Mesenteric fat pad (tissue), 1 donor: Measurements from ENCODE around the gene SLC39A11. TPM values are rescaled to one million over a fixed set of nuclear protein-coding genes. Genes with fewer than 3 reads are reported as not detected.
"Not testable (repeated sequence)": the region's sequence is repeated elsewhere in the genome, so short reads cannot be mapped to it uniquely, and the experiment has no call there.

ENCODE experiments used
- DNase-seq: peaks from one replicate; pipeline ENCODE4 v3.0.0-alpha.2; 2020; ENCODE audit warnings: low spot score
- total RNA-seq: library from RNA; stranded (reverse); fragmentation: NEBNext Ultra II Directional; extraction: Animal tissue kit (Norgen Biotek cat#: 25700); gene quantifications from one replicate; pipeline ENCODE4 v1.2.1, GENCODE V29; 2021
- donor health status: DM: yes; HTN: yes; CAD: no.

SLC39A11 gene
- total RNA-seq, 1 donor from 2014 or later, result 36.2 TPM

DNA sequence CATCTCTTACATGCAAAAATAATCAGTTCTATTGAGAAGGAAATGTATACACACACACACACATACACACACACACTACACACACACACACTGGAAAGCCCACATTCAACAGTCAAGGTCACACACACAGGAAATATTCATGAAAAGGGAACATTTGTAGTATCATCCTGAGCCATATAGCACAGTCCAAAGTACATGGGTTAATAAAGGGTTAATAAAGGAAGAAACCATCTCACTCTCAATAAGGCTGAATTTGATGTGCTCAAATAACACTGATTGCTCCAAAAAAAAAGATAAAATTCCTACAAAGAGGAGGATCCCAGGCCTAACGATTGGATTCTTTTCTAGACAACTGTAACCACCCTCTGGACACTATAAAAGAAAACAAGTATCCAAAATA is 164.7 kb downstream of the SLC39A11 start:
- no peak for DNase-seq

DNA sequence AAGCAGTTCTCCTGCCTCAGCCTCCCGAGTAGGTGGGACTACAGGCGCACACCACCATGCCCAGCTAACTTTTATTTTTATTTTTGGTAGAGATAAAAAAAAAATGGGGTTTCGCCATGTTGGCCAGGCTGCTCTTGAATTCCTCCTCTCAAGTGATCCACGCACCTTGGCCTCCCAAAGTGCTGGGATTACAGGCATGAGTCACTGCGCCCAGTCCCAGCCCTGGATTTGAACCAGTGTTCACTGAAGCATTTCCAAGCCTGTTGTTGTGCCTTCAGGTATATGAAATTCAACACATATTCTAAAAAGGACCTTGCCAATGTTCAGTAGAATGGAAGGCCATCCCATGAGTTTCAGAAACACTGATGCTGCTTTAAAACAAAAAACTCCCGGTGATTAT is 165.3 kb downstream of the SLC39A11 start:
- no peak for DNase-seq

DNA sequence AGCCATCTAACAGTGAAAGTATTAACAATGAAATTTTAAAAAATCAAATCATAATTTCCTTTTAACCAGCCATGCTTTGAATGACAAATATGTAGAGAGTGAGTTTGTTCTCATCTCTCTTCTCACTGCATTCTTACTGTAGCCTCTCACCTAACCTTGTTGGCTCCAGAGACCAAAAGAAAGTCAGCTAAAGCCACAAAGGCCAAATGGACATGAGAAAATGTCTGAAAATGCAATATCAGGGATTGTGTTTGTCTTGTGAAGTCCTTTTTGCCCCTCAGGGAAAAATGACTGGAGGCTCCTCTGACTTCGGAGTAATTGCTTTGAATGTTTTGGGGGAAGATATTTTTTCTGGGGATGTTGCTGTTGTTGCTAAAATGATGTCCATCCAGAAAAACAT is 166.3 kb downstream of the SLC39A11 start:
- no peak for DNase-seq

DNA sequence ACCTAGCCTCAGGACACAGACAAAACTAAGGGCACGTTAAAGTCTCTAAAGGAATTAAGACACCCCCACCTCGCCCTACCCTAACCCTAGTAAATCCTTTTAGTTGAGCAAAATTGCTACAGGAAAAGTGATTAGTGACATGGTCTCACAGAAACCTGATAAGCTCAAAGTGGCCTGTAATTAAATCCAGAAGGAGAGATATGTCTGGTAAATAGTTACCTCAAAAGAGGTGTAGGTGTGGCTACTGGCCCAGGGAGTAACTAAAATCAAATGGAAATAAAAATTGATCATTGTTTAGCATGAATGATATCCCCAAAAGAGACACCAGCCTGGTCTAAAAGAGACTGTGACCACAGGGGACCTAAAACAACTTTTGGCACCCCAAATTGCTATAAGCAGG is 168.3 kb downstream of the SLC39A11 start:
- DNase-seq, result no peak

DNA sequence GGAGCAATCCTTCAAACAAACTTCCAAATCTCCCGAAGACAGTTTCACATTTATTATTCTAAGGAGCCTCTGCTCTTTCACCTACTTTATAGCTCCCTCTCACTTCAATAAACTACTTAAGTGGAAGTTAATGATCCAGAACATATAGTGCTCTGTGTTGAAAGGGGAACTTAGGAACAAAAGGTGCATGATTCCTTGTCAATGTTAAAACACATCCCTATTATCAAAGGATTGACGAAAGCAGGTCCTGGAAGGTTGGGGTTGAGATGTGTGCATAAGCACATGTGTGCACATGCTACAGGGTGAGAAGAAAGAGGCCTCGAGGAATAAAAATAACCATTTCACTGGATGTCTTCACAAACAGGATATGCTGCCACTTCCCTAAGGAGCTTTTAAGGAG is 170.3 kb downstream of the SLC39A11 start:
- no peak for DNase-seq

DNA sequence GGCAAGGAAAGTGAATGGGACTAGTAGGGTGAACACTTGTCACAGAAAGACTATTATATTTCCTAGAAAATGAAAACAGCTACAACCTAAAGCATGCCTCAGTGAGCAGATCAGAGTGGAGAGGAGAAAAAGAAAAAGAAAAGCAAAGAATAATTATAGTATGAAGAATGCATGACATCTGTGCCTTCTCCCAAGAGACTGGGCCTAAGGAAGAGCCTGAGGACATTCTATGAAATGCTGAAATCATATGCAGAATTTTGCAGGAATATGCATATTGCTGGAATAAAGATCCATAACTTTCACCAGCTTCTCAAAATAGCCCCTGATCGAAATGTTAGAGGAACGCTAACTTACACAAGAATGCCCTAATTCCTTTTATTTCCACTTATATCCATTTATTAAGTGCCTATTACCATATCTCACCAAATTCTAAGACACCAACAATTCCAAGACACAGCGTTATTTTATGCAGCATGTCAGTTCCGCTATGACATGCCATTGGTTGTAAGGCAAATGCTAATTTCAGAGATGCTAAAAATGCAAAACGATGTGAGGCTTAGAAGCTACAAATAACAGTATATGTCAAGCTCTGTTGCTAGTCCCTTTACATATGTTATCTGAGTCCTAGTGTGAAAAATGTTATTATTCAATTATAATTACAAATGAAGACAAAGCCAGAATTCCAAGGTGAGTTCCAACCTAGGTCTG is 171.0 kb downstream of the SLC39A11 start:
- no peak for DNase-seq

DNA sequence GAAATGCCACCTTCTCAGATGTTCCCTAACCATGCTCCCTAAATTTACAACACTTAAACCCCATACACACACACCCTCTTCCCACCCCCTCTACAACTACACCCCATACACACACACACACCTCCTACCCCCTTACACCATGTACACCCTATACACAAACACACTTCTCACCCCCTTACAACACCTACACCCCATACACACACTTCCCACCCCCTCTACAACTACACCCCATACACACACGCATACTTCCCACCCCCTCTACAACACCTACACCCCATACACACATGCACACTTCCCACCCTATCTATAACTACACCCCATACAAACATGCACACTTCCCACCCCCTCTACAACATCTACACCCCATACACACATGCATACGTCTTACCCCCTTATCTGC is 172.0 kb downstream of the SLC39A11 start:
- no peak for DNase-seq

DNA sequence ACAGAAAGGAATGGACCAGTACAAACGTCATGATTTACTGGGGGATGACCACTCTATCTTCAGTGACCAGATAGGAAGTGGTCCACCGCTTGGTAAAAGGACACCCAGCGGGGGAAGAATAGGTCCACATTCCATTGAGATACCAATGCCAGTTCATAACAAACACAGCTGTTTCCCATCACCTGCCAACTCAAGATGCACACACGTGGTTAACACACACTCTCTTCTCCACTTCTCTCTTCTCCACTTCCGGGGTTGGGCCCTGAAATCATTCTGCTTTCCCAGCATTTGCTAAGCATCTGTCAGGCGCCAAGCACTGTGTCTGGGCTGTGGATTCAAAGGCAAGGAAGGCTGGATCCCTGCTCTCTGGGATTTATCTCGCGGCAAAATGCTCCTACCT is 175.5 kb downstream of the SLC39A11 start:
- DNase-seq, result no peak

DNA sequence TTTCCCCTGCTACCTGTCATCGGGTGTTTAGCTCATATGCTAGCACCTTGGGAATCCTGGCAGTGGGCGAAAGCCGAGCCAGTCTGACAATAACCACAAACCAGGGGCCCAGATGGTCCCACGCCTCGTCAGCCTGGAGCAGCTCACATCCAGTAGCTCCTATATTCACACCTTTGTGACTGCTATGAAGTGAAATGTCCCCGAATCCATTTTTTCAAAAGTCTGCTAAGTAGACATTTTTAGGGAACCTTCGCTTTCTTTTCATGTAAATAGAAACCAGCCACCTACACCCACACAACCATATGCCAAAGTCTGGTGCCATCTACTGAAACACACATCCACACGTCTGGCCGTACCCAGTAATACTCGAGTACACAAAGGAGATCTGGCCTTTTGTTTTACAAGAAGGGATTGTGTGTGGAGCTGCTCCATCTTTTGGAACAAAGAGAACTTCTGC is 176.8 kb downstream of the SLC39A11 start:
- no peak for DNase-seq

DNA sequence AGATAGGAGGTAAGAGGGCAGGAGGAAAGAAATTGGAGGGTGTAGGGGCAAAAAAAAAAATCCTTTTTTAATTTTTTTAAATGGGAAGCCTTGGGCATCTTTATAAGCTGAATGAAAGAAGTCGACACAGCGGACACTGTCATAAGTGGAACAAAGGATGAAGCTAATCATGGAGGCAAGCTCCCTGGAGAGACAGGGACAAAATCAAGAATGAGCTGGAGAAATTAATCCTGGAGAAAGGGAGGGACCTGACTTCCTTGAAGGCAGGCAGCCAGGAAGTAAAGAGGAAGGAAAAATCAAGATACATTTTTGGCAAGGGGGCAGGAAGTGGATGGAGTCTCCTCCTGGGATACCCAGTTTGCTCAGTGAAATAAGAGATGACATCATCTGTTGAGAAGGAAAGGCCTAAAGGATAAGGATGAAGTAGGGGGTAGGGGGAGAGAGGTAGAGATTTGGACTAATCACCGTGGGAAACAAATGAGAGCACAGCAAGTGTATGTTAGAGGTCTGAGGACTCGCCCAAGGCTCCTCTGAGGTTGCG is 179.3 kb downstream of the SLC39A11 start:
- DNase-seq, result no peak

DNA sequence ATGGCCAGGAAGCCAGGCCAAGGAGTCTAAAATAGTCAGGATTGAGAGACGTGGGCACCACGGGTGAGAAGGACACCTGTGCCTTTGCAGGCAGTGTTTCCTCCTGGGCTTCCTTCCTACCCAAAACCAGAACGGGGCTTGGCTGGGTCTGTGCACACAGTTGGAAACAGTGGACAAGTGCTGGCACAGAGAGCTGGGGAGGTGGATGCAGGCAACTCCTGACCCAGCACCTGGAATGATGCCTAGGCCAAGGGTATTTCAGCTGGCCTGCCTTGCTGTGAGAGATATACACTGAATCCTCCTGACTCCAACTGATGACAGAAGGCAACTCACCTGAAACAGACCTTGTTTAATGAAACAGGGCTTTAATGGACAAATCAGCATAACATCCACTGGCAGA is 186.2 kb downstream of the SLC39A11 start:
- DNase-seq, result no peak

DNA sequence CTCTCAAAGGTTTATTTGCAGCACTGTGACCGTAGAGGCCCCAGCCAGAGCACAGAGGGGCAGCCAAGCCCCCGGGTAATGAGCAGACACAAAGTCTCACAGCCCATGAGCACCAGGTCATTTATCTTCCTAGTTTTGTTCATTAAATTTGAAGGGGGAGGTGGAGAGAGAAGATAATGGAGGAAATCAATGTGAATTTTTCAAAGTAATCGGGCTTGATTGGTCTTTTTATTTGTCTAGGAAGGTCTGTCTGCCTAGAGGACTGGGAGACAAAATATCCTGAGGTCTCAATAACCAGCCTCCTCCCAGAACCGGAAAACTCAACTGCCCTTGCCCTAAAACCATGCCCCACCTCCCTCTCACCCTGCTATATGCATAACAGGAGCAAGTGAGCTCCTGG is 189.0 kb downstream of the SLC39A11 start:
- DNase-seq, result no peak

DNA sequence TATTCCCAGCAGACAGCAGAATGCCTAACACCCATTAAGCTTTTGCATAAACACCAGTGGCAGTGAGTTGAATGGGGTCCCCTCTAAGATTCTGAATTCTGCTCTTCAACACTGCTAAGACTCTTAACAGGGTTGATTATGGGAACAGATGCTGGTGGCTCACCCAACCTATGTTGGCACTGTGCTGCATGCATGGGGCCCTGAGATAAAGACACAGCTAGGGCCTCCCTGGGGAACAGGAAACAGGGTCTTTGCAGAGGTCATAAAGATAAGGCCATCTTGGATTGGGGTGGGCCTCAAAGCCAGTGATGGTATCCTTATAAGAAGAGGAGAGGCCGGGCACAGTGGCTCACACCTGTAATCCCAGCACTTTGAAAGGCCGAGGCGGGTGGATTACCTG is 190.8 kb downstream of the SLC39A11 start:
- no peak for DNase-seq

DNA sequence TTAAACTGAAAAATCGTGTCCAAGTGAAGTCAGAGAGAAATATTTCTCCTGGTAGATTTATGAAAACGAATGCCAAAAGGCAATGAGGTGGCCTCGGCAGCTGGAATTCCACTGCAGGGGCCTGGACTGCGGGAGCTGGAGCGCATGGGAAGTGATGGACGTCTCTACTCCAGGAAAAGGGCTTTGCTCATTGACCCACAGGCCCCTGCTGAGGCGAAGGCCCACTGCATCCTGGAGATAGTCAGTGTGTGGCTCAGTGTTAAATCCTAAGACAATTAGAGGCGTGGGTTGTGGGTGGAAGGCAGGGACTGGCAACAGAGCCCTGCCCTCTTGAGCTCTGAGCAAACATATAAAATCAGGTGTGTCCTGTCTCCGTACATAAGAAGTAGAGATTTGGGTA is 191.4 kb downstream of the SLC39A11 start:
- DNase-seq, result no peak

DNA sequence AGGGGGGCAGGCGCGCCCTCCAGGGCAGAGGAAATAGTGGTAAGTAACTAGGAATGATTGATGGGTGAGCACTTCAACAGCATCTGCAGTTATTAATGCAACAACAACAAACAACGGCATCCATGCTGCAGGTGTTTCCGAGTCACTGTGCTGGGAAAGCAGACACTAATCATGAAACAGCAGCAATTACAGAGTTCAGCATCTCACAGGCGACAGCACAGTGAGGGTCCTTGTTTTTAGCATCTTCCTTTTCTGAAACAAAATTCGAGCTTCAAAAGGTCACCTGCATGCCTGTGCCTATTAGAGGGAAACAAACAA is 191.9 kb downstream of the SLC39A11 start:
- no peak for DNase-seq

DNA sequence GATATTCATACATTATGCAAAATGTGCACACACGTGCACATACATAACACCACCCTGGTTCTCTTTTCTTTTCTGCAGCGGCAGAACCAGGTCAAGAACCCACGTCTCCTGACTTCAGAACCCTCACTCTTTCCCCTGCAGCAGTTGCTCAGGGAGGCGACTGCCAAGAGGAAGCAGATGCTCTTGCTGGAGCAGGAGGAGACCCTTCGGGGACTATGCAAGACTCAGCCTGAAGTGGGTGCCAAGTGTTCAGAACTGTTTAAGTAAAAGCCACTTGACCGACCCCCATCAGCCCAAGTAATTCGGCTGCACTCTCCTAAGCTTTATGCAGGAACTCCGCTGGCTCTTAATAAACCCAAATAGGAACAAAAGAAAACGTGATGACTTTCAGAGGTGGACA is 193.8 kb downstream of the SLC39A11 start:
- DNase-seq, result no peak

DNA sequence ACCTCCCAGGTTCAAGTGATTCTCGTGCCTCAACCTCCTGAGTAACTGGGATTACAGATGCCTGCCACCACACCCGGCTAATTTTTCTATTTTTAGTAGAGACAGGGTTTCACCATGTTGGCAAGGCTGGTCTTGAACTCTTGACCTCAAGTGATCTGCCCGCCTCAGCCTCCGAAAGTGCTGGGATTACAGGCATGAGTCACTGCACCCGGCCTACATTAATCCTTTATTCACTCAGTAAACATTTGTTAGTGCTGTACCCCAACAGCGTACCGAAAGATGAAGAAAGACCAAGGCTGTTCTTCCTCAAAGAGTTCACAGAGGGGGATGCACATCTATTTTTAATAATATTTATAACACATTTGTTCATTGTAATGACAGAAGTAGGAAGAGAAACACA is 196.2 kb downstream of the SLC39A11 start:
- DNase-seq, result not testable (repeated sequence)

DNA sequence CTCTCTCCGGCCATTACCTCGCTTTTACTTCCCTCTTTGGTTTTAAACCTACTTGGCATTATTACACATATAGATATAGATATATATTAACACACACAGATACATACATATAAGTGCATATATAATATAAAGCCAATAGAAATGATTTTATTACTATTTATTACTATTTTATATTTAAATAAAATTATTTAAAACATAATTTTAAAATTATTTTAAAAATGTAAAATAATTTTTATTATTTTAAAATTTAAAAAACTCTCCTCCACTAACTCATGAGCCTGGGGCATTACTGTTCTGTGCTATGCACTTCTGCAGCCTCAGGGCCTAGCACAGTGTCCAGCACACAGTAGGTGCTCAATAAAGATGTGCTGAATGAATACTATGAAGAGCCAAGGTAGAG is 200.9 kb downstream of the SLC39A11 start:
- DNase-seq, result no peak

DNA sequence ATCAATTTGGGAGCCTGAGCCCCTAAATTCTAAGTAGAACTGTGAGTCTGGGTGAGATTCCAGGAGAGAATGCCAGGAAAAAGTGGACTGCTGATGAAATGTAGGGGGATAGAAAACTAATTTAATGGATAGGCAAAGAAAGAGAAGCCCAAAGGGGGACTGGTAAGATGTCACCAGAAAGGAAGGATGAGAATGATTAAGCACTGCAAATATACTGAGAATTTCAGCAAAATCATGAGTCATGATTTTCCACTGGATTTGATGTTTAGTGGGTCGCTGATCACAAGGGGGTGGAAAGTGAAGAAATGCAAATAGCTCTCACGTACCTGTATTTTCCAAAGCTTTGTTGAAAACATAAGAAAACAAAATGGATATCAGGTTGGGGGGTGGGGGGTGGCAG is 201.8 kb downstream of the SLC39A11 start:
- no peak for DNase-seq

DNA sequence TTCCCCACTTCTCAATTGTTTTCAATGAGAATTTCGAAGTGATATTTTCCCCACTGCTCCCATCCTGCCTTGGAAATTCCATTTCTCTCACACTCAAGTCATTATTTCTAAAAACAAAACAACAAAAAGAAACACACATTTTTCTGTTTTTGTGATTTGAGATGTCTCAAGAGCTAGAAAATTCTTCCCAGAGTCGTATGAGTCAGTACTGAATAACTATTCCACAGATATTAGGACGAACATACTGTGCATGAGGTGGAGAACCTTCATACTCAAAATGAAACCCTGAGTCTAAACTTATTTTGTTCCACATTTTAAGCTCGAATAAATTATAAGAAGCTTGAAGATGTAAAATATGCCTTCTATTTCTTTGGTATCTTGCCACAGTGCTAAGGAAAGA is 204.6 kb downstream of the SLC39A11 start:
- DNase-seq, result no peak

DNA sequence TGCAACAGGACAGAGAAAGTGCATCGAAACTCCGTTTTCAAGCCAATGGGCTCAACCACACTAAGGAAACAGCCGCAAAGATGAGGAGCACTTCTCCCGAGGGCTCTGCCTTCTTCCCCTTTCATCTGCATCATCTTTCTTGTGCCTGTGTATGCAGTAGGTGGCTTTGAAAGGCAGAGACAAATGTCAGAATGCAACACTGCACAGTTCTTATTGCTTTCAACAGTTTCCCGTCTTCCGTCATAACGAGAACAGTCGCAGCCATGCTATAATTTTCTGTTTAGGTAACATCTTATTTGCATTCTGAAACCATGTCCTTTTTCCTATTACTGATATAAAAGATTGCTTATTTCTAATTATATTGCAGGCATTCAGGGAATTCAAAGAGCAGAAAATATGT is 205.2 kb downstream of the SLC39A11 start:
- no peak for DNase-seq

DNA sequence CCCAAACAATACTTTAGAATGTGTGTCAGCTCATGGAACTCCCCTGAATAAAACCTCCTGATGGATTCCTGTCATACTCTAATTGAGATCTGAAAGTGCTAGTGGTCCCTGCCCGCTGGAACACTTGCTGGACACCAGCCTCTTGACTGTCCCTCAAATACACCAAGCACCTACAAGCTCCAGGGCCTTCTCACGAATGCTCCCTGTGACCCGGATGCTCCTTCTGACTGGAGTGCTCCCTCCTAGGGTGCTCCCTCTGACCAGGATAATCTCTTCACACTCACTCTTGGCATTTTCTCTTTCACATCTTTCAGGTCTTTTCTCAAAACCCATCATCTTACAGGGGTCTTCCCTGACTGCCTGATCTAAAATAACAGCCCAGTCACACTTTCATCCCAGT is 205.9 kb downstream of the SLC39A11 start:
- no peak for DNase-seq

DNA sequence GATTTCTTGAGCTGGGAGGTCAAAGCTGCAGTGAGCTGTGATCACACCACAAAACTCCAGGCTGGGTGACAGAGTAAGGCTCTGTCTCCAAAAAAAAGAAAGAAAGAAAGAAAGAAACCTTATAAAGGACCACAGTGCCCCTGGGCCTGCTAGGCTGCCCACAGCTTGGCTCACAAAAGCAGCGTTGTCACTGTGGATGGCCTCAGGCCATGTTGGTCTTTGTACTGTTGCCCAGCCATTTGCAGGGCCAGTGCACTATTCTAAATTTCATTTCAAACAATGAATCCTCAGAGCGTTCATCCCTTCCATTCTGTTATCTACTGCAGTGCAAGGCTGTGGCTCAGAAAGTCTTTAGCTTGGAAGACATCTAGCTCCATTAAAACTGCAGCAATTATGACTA is 208.4 kb downstream of the SLC39A11 start:
- no peak for DNase-seq

DNA sequence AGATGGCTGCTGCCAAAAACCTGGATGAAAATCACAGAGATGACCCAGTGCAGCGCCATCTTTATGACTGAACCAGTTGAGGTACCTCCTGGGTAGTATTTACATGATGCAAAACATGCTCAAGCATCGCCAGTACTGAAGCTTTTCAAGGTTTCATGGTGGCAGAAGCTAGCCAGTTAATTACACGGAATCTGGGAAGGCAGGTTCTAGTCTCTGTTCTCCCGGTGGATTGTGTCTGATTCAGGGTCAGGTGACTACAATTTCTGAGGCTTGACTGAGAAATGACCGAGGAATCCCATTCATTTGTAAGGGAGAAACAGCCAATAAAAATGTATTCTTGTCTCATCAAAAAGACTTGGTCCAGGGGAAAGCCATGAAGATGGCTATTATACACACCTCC is 209.1 kb downstream of the SLC39A11 start:
- DNase-seq, result no peak
